ENCODE data around the gene ADSS2. TPM values are rescaled to one million over a fixed set of nuclear protein-coding genes. Genes with fewer than 3 reads are reported as not detected.

Gene ADSS2
- total RNA-seq, 4 donors from 2014 or later: 23.4 to 46.1 (median 32.5) TPM

DNA sequence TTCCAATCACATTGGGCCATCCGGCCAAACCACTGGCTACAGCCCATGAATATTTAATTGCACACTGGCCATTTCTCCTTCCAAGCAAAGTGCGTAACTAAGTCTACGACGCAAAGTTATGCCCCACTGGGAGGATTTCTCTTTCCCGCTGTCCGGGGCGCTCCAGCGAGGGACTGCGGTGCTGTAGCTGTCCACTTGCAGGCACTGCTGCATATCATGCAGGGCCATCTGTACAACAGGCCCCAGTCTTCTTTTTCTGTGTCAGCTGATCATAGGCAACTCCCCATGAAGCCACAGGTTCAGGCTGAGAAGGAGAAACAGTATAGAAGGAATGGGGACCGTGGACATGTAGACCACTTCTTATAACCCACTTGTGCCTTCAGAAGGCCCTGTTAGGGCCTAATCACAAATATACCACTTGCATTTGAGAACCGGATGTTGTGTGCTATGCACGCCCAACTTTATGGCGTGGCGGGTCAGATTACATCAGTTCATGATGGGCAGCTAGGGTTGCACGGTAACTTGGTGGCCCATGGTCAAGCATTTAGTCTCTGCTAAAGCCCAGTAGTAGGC is 58.0 kb downstream of the ADSS2 start:
- H3K4me1 ChIP-seq: no peaks in the 10 kb centered on the region
- no peaks in the 10 kb centered on the region for H3K27me3 ChIP-seq
- no peaks in the 10 kb centered on the region for H3K9me3 ChIP-seq
- no peak for DNase-seq (ENCODE audit: low spot score in 2 of 2)
- peaks cover 0 to 6% (median 0%) of the 10 kb centered on the region in 3 donors for H3K36me3 ChIP-seq
- TF ChIP-seq EP300 (IDR thresholded peaks at IDR 0.05): no peak
- no peak for TF ChIP-seq POLR2A (IDR thresholded peaks at IDR 0.05)
- TF ChIP-seq, protein P1, sequence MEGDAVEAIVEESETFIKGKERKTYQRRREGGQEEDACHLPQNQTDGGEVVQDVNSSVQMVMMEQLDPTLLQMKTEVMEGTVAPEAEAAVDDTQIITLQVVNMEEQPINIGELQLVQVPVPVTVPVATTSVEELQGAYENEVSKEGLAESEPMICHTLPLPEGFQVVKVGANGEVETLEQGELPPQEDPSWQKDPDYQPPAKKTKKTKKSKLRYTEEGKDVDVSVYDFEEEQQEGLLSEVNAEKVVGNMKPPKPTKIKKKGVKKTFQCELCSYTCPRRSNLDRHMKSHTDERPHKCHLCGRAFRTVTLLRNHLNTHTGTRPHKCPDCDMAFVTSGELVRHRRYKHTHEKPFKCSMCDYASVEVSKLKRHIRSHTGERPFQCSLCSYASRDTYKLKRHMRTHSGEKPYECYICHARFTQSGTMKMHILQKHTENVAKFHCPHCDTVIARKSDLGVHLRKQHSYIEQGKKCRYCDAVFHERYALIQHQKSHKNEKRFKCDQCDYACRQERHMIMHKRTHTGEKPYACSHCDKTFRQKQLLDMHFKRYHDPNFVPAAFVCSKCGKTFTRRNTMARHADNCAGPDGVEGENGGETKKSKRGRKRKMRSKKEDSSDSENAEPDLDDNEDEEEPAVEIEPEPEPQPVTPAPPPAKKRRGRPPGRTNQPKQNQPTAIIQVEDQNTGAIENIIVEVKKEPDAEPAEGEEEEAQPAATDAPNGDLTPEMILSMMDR (IDR thresholded peaks at IDR 0.05): no peak
- WGBS, 2 donors: 92% methylated on average over 15 of the region's 15 CpGs
- H3K27ac ChIP-seq: no peak overlapping the region
- no peak overlapping the region for H3K4me3 ChIP-seq

GRCh38 chr1:244391761-244392160 is 59.9 kb downstream of the ADSS2 start:
- WGBS, 2 donors: 91 to 94% methylated on average over 5 of the region's 5 CpGs
- H3K27ac ChIP-seq: no peak overlapping the region
- H3K36me3 ChIP-seq: peaks cover 0 to 6% (median 0%) of the 10 kb centered on the region in 3 donors
- no peak overlapping the region for H3K4me3 ChIP-seq
- DNase-seq (ENCODE audit: low spot score in 2 of 2): no peak
- TF ChIP-seq EP300 (IDR thresholded peaks at IDR 0.05) (no peak), POLR2A (IDR thresholded peaks at IDR 0.05) (no peak)
- TF ChIP-seq, protein P1 (IDR thresholded peaks at IDR 0.05): no peak
- H3K27me3 ChIP-seq: no peaks in the 10 kb centered on the region
- H3K9me3 ChIP-seq: no peaks in the 10 kb centered on the region
- H3K4me1 ChIP-seq: no peaks in the 10 kb centered on the region

- H3K36me3 ChIP-seq: no peaks in the 10 kb centered on the region
- DNase-seq (ENCODE audit: low spot score in 2 of 2): no peak
- TF ChIP-seq POLR2A (IDR thresholded peaks at IDR 0.05) (no peak), EP300 (IDR thresholded peaks at IDR 0.05) (no peak)
- TF ChIP-seq, protein P1 (IDR thresholded peaks at IDR 0.05): no peak
- 66 to 76% methylated on average over 7 of the region's 7 CpGs for WGBS, 2 donors
- no peaks in the 10 kb centered on the region for H3K27me3 ChIP-seq
- H3K9me3 ChIP-seq: no peaks in the 10 kb centered on the region
- no peak overlapping the region for H3K4me3 ChIP-seq
- no peaks in the 10 kb centered on the region for H3K4me1 ChIP-seq
- no peak overlapping the region for H3K27ac ChIP-seq
These were observed 62.7 kb downstream of the ADSS2 start for GRCh38 chr1:244388961-244389360.

DNA sequence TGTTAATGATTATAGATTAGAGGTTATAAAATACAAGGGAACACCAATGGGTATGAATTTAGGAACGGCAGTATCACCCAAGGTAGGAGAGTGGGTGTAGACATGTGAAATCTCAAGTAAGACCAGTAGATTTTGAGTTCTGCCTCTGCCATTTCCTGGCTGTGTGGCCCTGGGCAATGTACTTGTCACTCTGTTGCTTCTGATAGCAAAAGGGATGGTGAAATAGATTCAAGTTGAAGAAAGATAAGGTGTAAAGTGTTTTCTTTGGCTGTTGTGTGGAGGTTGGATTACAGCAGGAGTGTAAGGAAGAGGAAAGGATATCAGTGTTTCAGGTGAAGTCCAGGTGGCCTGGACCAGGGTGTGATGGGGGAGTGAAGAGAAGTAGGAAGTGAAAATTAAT is 64.3 kb downstream of the ADSS2 start:
- WGBS, 2 donors: 96 to 97% methylated on average over 1 of the region's 1 CpG
- Histone ChIP-seq H3K4me1 (no peaks in the 10 kb centered on the region), H3K27ac (no peak overlapping the region), H3K9me3 (no peaks in the 10 kb centered on the region), H3K4me3 (no peak overlapping the region), H3K27me3 (no peaks in the 10 kb centered on the region), H3K36me3 (no peaks in the 10 kb centered on the region)
- TF ChIP-seq EP300 (IDR thresholded peaks at IDR 0.05) (no peak), POLR2A (IDR thresholded peaks at IDR 0.05) (no peak)
- TF ChIP-seq, protein P1 (IDR thresholded peaks at IDR 0.05): no peak
- DNase-seq (ENCODE audit: low spot score in 2 of 2): no peak

DNA sequence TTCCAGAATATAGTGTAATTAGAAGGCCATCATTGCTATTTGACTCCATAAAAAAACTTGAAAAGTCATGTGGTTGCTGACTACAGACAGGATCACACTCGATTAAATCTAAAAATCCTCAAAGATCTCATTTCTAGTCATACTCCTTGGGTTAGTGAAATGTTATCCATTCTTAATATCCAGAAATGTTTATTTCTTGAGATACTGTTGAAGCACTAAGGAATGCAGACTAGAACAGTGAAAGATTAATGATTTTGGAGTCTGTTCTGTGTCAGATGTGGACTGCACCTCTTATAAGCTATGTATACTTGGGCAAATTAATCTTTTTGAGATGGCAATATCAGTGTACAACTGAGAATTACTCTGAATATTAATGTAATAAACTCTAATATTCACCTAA is 65.1 kb downstream of the ADSS2 start:
- H3K9me3 ChIP-seq: no peaks in the 10 kb centered on the region
- DNase-seq (ENCODE audit: low spot score in 2 of 2): no peak
- no peak overlapping the region for H3K4me3 ChIP-seq
- no peaks in the 10 kb centered on the region for H3K36me3 ChIP-seq
- no peak overlapping the region for H3K27ac ChIP-seq
- TF ChIP-seq EP300 (IDR thresholded peaks at IDR 0.05) (no peak), POLR2A (IDR thresholded peaks at IDR 0.05) (no peak)
- TF ChIP-seq, protein P1 (IDR thresholded peaks at IDR 0.05): no peak
- 89 to 100% methylated on average over 1 of the region's 1 CpG for WGBS, 2 donors
- H3K4me1 ChIP-seq: no peaks in the 10 kb centered on the region
- H3K27me3 ChIP-seq: no peaks in the 10 kb centered on the region

Data from tibial nerve (tissue), 4 donors.